BLaER1 treated with 17β-estradiol and CSF1 and Interleukin-3, amounts not matched to agents 10 nM and 100 nM (cell line): ENCODE results near the gene NXPH3.

ENCODE experiments used
- H3K27ac ChIP-seq, 11 experiments: shearing (Covaris generic); formaldehyde crosslinking; 2 replicates each; pipeline ENCODE4 v1.8.1; 2022
- H3K27me3 ChIP-seq, 11 experiments: shearing (Covaris generic); formaldehyde crosslinking; 2 replicates each; pipeline ENCODE4 v1.8.1; 2022
- H3K36me3 ChIP-seq, 11 experiments: shearing (Covaris generic); formaldehyde crosslinking; 2 replicates each; pipeline ENCODE4 v1.8.1; 2022
- H3K4me1 ChIP-seq, 10 experiments: shearing (Covaris generic); formaldehyde crosslinking; 2 replicates each; pipeline ENCODE4 v1.8.1; 2022
- H3K4me2 ChIP-seq, 11 experiments: shearing (Covaris generic); formaldehyde crosslinking; 2 replicates each; pipeline ENCODE4 v1.8.1; 2022
- H3K4me3 ChIP-seq, 10 experiments: shearing (Covaris generic); formaldehyde crosslinking; 2 replicates each; pipeline ENCODE4 v1.8.1; 2022
- H3K9ac ChIP-seq, 11 experiments: shearing (Covaris generic); formaldehyde crosslinking; 2 replicates each; pipeline ENCODE4 v1.8.1; 2022
- H3K9me3 ChIP-seq, 11 experiments: shearing (Covaris generic); formaldehyde crosslinking; replicated peaks in 1 of 11; 2 replicates each; pipeline ENCODE4 v1.8.1; 2022
- H4K20me1 ChIP-seq, 11 experiments: shearing (Covaris generic); formaldehyde crosslinking; 2 replicates each; pipeline ENCODE4 v1.8.1; 2022
- Cebpa-rat ChIP-seq, 11 experiments: shearing (Covaris generic); IDR thresholded peaks; 2 replicates each; pipeline ENCODE4 v1.8.1; 2022

The NXPH3 gene

DNA sequence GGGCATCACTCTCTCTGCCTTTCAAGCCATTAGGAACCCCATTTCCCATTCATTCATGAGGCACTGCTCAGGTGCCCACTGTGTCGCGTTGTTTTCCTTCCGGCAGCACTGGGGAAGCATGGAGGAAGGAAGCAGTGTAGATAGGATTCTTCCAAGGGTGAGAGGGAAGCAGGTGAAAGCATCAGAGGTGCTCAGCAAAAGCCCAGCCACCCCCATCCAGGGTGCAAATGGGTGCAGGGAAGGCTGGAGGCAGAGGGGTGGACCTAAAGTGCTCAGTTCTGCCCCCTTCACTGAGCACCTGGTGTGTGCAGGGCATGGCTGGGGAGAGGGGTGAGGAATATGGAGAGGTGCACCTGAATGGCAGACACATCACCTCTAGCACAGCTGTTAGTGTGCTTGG, 3.4 kb upstream of the NXPH3 start:
- peaks cover 0 to 18% (median 0%) of the 10 kb centered on the region in 11 experiments; a peak in 9 of 22 replicates for H4K20me1 ChIP-seq
- H3K4me3 ChIP-seq, result no peak overlapping the region
- no peak for TF ChIP-seq Cebpa-rat (IDR thresholded peaks at IDR 0.05)
- no peaks in the 10 kb centered on the region for H3K9me3 ChIP-seq
- H3K4me1 ChIP-seq, result peaks cover 8 to 37% (median 29%) of the 10 kb centered on the region in 10 experiments
- peaks cover 48 to 71% (median 61%) of the 10 kb centered on the region in 11 experiments for H3K27me3 ChIP-seq
- H3K36me3 ChIP-seq, result no peaks in the 10 kb centered on the region
- no peak overlapping the region for H3K4me2 ChIP-seq
- H3K9ac ChIP-seq, result no peak overlapping the region
- no peak overlapping the region for H3K27ac ChIP-seq

DNA sequence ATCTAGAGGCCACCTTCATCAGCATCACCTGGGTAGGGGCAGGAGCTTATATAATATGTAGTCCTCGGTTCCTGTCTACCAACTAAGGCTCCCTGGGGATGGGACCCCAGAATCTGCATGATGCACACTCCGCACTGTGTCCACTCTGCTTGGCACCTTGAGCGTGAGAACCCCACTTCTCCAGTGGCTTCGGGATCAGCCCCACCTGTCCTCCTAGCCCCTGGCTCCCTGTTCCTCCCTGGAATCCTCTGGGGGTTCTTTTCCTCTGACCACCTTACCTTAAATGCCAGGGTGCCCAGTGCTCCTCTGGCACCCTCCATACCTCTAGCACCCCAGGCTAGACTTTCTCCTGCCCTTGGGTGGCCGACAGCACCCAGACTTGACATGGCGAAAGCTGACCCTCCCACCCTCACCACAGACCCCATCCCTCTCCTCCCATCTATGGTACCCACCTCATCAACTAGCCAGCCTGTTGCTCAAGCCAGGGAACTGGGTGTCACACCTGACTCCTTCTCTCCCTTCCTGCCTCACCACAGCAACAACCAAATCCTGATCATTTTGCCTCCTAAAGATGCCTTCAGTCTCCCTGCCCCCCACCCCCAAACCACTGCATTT, 2.8 kb upstream of the NXPH3 start:
- no peak for TF ChIP-seq Cebpa-rat (IDR thresholded peaks at IDR 0.05)
- Histone ChIP-seq H3K27ac (no peak overlapping the region), H3K4me1 (peaks cover 4 to 38% (median 29%) of the 10 kb centered on the region in 10 experiments; a peak in 18 of 20 replicates), H3K9me3 (no peaks in the 10 kb centered on the region), H3K36me3 (no peaks in the 10 kb centered on the region), H4K20me1 (peaks cover 0 to 25% (median 0%) of the 10 kb centered on the region in 11 experiments; a peak in 9 of 22 replicates), H3K4me2 (no peak overlapping the region), H3K4me3 (no peak overlapping the region), H3K9ac (no peak overlapping the region), H3K27me3 (peaks cover 54 to 78% (median 68%) of the 10 kb centered on the region in 11 experiments)

DNA sequence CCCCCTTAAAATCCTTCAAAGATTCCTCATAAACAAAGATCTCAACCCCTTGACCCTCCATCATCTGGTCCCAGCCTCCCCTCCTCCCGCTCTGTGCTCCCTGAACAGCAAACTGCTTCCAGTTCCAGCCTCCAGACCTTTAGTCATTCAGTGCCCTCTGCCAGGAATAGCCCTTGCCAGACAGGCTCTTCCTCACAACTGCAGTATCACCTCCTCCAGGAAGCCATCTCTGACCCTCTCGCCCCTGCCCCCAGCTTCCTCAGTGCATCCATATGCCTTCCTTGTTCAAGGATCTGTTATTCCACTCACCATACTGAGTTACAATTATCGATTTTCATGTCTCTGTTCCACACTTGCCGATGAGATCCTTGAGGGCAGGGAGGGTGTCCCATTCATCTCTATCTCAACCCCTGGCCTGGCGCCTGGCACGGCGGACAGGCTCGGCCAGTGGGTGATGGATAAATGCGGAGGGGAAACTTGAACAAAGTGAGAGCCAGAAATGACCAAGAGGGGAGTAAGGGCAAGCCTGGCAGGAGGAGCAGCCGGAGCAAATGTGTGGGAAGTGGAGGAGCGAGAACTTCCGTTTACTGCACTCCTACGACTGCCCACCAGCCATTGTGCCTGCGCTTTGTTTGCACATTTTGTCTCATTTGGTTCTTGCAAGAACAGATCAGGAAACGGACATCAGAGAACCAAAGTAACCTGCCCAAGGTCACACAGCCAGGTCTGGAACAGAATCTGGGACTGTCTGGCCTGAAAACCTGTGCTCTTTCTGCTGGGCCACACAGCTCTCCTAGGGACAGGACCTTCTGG, 2.0 kb upstream of the NXPH3 start:
- no peak overlapping the region for H3K4me3 ChIP-seq
- H3K9ac ChIP-seq, result no peak overlapping the region
- H4K20me1 ChIP-seq, result peaks cover 0 to 25% (median 0%) of the 10 kb centered on the region in 11 experiments; a peak in 9 of 22 replicates
- no peak for TF ChIP-seq Cebpa-rat (IDR thresholded peaks at IDR 0.05)
- no peaks in the 10 kb centered on the region for H3K36me3 ChIP-seq
- H3K9me3 ChIP-seq, result no peaks in the 10 kb centered on the region
- H3K27ac ChIP-seq, result no peak overlapping the region
- H3K4me2 ChIP-seq, result no peak overlapping the region
- peaks cover 4 to 36% (median 29%) of the 10 kb centered on the region in 10 experiments; a peak in 18 of 20 replicates for H3K4me1 ChIP-seq
- H3K27me3 ChIP-seq, result peaks cover 62 to 86% (median 74%) of the 10 kb centered on the region in 11 experiments

DNA sequence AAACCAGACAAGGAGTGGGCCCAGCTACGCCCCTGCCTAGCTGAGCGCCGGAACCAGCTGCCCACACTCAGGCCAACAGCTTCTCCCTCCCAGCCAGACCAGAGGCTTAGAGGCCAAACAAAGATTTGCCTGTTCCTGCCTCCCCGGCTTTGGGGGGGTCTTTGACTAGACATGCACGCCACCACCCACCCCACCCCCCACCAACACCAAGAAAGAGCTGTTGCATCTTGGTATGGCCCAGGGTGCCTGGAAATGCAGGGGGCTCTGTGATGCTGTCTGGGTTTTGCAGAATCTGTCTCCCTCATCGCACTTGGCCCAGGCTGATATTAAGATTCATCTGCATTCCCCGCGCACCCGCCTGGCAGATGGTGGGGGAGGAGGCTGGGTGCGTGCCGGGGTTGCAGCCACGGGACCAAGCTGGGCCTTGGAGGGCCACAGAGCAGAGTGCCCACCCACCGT, 1.3 kb upstream of the NXPH3 start:
- Histone ChIP-seq H3K4me2 (no peak overlapping the region), H3K36me3 (no peaks in the 10 kb centered on the region), H3K27me3 (peaks cover 62 to 91% (median 77%) of the 10 kb centered on the region in 11 experiments), H3K27ac (no peak overlapping the region), H3K9ac (no peak overlapping the region), H4K20me1 (peaks cover 0 to 25% (median 0%) of the 10 kb centered on the region in 11 experiments; a peak in 9 of 22 replicates), H3K4me1 (peaks cover 4 to 36% (median 29%) of the 10 kb centered on the region in 10 experiments; a peak in 18 of 20 replicates), H3K4me3 (no peak overlapping the region), H3K9me3 (no peaks in the 10 kb centered on the region)
- no peak for TF ChIP-seq Cebpa-rat (IDR thresholded peaks at IDR 0.05)

DNA sequence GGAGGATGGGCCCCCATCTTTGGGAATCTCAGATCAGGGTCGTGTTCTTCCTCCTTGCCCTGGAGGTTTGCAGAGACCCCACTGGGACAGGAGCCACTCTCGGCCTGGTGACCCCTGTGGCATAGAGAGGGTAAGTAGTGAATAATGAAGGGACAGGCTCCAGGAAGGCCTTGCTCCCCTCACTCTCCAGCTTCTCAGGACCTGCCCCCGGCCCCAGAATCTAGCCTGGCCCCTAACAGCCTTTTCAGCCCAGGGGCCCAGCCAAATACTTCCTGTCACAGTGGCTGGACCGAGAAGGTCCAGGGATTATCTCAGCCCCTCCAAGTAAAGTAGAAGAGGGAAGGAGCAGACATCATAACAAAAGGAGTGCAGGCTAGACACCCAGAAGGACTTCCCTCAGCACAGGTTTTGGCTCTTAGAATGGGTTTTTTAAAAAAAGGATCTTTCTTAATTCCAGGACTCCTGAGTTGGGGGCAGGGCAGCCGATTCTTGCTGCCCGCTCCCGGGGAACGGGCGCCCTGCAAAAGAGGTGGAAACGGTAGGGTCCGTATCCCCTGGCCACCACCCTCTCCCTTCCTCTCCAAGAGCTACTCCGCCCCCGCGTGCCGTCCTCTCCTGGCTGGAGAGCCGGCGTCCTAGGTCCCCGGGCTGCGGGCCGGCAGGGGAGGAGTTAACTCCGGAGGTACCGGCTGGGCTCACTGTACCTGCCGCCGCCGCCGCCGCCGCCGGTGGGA, 559 bp upstream of the NXPH3 start:
- peak overlapping the region in 9 of 11 experiments; percentile 26 to 73 (median 67); a peak in 16 of 22 replicates for H3K9ac ChIP-seq

DNA sequence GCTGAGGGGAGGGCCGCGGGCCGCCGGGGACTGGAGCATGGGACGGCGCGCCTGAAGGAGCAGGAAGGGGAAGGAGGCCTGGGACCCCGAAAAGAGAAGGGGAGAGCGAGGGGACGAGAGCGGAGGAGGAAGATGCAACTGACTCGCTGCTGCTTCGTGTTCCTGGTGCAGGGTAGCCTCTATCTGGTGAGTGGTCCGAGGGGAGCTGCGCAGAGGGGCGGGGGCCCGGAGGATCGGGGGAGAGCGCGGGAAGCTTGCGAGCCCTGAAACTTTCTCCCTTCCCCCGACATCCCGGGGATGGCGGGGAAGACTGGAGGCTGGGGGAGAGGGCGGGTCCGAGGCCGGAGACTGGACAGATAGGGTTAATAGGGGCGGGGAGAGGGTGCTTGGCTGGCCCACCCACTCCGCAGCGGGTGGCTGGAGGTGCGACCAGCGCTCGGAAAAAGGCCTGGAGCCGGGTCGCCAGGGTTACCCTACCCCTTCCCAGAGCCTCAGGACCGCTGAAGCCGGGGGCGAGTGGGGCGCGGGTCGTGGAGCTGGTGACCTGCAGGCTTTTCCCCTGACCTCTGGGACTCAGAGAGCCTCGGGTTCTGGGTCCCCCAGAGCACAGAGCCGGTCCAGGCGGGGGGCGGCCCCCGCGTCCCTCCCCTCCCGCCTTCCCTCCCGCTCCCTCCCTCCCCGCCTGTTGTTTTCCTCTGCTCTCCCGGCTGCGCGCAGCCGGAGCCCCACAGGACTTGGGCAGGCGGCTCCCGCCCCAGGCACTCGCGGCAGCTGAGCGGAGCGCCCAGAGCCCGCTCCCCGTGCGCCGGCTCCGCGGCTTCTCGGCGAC, 631 bp downstream of the NXPH3 start:
- no peak overlapping the region; a peak in 1 of 22 replicates for H3K27ac ChIP-seq
- peak overlapping the region; percentile 26 to 73 (median 62); a peak in 21 of 22 replicates for H3K9ac ChIP-seq
- H4K20me1 ChIP-seq, result peaks cover 0 to 20% (median 0%) of the 10 kb centered on the region in 11 experiments; a peak in 9 of 22 replicates
- H3K4me1 ChIP-seq, result peaks cover 4 to 30% (median 23%) of the 10 kb centered on the region in 10 experiments; a peak in 18 of 20 replicates
- H3K36me3 ChIP-seq, result no peaks in the 10 kb centered on the region
- peaks cover 55 to 79% (median 69%) of the 10 kb centered on the region in 11 experiments for H3K27me3 ChIP-seq
- peak overlapping the region; percentile 93 to 100 (median 99) for H3K4me2 ChIP-seq
- no peaks in the 10 kb centered on the region for H3K9me3 ChIP-seq
- peak overlapping the region; percentile 64 to 76 (median 69) for H3K4me3 ChIP-seq
- no peak for TF ChIP-seq Cebpa-rat (IDR thresholded peaks at IDR 0.05)

More for the DNA sequence above, 559 bp upstream of the NXPH3 start:
- H3K27me3 ChIP-seq, result peaks cover 62 to 91% (median 77%) of the 10 kb centered on the region in 11 experiments
- H4K20me1 ChIP-seq, result peaks cover 0 to 24% (median 0%) of the 10 kb centered on the region in 11 experiments; a peak in 9 of 22 replicates
- no peaks in the 10 kb centered on the region for H3K9me3 ChIP-seq
- H3K4me2 ChIP-seq, result peak overlapping the region; percentile 93 to 100 (median 99)
- H3K4me1 ChIP-seq, result peaks cover 4 to 36% (median 28%) of the 10 kb centered on the region in 10 experiments; a peak in 18 of 20 replicates
- no peak for TF ChIP-seq Cebpa-rat (IDR thresholded peaks at IDR 0.05)
- H3K27ac ChIP-seq, result no peak overlapping the region
- H3K4me3 ChIP-seq, result peak overlapping the region; percentile 64 to 76 (median 69)
- no peaks in the 10 kb centered on the region for H3K36me3 ChIP-seq

DNA sequence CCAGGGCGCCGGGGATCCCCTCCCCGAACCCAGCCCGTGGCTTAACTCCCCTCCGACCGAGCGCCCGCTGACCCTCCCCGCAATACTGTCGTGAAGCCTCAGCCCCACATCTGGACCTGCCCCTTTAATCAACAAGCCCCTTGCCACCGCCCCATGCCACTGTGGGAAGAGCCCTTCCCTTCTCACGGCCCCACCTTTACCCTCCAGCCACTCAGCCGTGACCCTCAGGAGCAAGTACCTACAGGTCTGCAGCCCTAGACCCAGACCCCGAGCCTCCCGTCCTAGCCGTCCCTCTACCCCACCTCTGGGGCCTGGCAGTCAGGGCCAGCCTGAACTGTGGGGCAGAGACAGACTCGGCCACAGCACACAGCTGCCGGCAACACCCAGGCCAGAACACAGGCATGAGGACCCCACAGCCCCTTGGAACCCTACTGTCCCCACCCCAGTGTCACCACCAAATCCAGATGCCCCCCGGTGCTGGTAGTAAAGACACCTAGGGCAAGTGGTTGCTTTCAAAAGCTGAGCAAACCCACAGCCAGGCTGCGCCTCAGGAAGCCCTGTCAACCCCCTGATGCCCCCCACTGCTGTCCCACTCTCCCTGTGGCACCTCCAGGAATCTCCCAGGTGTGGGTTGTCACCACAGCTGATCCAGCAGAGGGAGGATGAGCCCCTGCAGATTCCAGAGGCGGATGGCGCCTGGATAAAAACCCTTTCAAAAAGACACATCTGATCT, 1.4 kb downstream of the NXPH3 start:
- Histone ChIP-seq H3K36me3 (no peaks in the 10 kb centered on the region), H3K9me3 (no peaks in the 10 kb centered on the region), H3K4me2 (peak overlapping the region; percentile 93 to 100 (median 99)), H3K27ac (no peak overlapping the region), H4K20me1 (peaks cover 0 to 20% (median 0%) of the 10 kb centered on the region in 11 experiments; a peak in 9 of 22 replicates), H3K4me1 (peaks cover 4 to 30% (median 23%) of the 10 kb centered on the region in 10 experiments; a peak in 18 of 20 replicates), H3K9ac (peak overlapping the region; percentile 26 to 73 (median 62); a peak in 20 of 22 replicates), H3K4me3 (peak overlapping the region; percentile 64 to 76 (median 69)), H3K27me3 (peaks cover 51 to 71% (median 61%) of the 10 kb centered on the region in 11 experiments)
- TF ChIP-seq Cebpa-rat (IDR thresholded peaks at IDR 0.05), result no peak
